Measurements from ENCODE around the gene PHLDB3.
"Not testable (repeated sequence)": the region's sequence is repeated elsewhere in the genome, so short reads cannot be mapped to it uniquely, and the experiment has no call there.

The PHLDB3 gene

DNA sequence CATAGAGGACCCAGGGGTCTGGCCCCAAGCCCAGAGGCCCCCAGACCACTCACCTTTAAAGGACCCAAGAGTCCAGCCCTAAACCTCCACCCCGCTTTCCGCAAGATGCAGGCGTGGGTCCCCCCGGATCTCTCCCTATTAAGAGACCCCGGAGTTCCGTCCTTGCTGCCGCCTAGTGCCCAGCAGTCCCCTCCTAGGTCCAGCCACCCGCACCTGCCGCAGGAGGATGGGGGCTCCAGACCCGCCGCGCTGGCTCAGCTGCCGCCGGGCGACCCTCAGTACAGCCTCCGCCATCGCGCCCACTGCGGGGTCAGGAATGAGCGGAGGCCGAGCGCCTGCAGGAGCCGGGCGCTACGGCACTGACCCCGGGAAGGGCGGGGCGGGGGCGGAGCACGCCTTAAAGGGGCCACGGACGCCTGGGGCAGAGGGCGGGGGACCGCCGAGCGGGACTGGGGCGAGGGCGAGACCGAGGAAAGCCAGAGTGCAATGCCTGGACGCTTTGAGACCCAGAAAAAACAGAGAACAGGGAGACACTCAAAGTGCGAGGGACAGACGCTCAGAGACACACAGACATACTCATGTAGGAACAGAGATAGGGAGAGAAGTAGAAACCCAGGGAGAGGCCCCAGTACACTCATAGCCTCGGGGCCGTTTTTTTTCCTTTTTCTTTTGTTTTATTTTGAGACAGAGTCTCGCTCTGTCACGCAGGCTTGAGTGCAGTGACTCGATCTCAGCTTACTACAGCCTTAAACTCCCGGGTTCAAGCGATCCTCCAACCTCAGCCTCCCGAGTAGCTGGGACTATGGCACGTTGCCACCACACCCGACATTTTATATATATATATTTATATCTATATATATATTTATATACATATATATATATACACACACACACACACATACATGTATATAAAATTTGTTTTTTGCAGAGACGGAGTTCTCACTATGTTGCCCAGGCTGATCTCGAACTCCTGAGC lies 22.6 kb upstream of the PHLDB3 start, which contains the start of gene ETHE1:
Gene ETHE1 (minus strand): TSS at position 318 of the 976 bp plus-strand sequence. CDS start 24 bp downstream, at position 294.
- peak; percentile 15 to 59 for DNase-seq

DNA sequence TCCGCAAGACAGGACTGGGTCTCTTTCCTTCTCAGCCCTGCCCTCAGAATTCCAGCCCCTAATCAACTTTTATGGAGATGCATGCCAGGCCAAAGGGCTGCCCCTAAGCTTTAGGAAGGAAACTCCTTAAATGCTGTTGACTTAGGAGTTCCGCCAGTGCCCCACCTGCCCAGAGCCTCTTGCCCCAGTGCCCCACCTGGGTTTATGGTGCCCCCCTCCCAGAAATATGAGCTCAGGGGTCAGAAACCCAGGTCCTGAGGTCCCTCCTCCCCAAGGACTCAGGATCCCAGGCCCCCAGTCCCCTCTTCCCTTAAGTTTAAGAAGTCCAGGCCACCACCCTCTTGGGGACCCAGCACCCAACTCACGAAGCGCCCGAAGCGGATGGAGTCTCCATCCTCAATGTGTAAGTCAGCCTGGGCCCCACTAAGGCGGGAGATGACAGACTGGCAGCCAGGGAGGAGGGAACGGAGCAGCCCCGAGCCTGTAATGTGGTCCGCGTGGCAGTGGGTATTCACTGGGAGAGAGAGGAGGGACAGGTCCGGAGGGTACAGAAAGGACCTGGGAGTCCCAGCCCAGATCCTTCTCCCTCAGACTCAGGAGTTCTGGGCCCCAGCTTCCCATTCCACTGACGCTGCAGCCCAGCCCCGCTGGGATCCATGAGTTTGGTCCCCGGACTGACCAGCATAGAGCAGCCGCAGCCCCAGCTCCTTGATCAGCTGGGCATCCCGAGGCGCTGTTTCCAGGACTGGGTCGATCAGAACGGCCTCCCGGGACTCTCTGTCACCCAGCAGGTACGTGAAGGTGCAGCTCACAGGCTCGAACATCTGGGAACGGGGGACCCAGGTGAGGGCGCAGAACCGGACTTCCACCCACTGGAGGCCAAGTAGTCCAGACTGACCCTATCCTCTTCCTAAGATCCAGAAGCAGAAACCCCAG lies 21.6 kb upstream of the PHLDB3 start:
- no peak for DNase-seq

DNA sequence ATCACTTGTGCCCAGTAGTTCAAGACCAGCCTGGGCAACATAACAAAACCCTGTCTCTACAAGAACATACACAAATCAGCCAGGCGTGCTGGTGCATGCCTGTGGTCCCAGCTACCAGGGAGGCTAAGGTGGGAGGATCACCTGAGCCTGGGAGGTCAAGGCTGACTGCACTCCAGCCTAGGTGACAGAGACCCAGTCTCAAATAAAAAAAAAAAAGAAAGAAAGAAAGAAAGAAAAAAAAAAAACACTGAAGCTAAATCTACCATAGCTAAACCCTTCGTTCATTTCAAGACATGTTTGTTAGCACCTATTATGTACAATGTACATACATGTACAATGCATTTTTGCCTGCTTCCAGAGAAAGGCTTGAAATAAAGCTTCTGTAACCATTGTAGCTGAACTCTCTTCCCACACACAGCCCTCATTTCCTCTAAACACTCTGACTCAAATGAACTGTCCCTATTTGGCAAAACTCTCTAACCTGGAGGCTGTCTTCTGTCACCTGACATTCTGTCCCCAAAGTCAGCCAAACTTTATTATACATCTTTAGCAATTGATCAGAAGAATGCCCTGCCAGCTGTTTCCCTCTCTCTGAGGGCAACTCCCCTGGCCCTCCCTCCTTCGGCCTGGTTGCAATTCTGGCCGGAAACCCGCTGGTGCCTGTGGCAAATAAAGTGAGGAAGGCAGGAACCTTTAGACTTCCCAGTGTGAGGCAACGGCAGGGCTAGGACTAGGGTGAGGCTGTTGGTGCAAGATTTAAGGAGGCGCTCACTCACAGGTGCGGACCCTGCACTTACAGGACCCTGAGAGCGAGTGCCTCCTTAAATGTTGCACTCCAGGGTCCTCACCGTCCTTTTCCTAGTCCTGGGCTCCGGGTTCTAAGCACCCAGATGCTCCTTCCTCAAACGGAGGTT lies 20.6 kb upstream of the PHLDB3 start:
- DNase-seq: peak; percentile 37 to 82

DNA sequence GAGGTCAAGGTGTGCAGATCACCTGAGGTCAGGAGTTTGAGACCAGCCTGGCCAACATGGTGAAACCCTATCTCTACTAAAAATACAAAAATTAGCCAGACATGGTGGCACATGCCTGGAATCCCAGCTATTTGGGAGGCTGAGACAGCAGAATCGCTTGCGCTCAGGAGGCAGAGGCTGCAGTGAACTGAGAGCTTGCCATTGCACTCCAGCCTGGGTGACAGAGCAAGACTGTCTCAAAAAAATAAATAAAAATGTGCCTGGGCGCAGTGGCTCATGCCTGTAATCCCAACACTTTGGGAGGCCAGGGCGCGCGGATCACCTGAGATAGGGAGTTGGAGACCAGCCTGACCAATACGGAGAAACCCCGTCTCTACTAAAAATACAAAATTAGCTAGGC lies 19.1 kb upstream of the PHLDB3 start:
- not testable (repeated sequence) for DNase-seq

DNA sequence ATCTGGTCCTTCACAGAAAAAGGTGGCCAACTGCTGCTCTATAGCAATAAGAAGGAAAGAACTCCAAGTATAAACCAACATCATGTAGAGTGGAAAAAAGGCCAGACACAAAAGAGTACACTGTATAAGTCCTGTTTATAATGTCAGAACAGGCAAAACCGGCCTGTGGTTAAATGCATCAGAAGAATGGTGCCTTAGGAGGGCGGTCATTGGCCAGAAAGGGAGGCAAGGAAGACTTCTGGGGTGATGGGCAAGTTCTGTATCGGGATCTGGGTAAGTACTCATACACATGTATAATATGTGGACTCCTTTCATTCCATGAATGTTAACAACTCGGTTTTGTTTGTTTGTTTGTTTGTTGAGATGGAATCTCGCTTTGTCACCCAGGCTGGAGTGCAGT lies 18.4 kb upstream of the PHLDB3 start:
- DNase-seq: no peak

DNA sequence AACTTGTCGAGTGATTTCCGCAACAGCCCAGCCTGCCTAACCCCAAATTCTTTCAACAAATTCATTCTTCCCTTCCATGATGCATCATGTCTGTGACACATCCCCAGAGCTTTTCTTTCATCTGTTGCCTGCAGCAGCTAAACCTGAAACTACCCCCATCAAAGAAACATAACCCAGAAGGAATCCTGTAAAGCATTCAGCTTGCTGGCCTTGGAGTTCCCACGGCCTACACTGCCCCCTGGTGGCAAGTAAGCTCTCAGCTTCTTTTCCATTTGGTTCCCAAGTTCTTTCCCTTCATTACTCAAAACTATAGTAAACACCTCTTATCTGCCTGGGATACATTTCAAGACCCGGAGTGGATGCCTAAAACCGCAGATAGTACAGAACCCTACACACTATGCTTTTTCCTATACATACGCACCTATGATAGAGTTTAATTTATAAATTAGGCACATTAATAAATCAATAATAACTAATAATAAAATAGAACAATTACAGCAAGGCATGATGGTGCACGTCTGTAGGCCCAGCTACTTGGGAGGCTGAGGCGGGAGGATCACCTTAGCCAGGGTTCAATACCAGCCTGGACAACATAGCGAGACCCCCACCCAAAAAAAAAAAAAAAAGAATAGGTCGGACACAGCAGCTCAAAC lies 15.0 kb upstream of the PHLDB3 start:
- DNase-seq: peak in 1 of 2 experiments; percentile 70

DNA sequence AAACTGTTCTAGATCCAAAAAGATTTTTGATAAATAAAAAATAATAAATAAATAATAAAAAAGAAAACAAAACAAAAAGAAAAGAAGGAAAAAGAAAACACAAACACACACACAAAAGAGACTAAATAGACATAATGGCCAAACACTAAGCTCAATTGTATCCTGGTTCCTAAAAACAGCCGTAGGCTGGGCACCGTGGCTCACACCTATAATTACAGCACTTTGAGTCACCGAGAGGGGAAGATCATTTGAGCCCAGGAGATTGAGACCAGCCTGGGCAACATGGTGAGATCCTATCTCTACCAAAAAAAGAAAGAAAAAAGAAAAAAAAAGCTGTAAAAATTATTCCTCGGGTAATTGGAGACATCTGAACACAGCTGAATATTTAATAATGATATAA lies 13.5 kb upstream of the PHLDB3 start:
- no peak for DNase-seq

DNA sequence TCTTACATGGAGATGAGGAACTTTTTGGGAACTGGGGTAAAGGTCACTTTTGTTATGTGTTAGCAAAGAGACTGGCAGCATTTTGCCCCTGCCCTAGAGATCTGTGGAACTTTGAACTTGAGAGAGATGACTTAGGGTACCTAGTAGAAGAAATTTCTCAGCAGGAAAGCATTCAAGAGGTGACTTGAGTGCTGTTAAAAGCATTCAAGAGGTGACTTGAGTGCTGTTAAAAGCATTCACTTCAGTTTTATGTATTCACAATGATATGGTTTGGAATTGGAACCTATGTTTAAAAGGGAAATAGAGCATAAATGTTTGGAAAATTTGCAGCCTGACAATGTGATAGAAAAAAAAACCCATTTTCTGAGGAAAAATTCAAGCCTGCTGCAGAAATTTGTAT lies 7.9 kb upstream of the PHLDB3 start:
- not testable (repeated sequence) for DNase-seq

DNA sequence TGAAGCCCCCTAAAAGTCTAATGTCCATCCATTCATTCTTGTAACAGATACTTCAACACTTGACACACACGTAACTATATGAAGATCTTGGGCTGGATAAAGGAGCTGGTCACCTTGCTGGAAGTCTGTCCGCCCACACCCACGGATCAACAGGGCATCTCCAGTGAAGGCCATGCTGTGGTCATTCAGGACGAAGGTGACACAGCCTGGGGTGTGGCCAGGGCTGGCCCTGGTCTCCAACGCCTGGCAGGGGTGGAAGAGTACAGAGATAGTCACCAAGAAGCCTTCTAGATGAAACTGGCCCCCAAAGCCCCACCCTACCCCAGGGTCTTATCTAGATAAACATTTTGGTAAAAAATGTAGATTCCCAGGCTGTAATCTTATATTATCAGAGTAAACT lies 6.8 kb upstream of the PHLDB3 start:
- DNase-seq: no peak

DNA sequence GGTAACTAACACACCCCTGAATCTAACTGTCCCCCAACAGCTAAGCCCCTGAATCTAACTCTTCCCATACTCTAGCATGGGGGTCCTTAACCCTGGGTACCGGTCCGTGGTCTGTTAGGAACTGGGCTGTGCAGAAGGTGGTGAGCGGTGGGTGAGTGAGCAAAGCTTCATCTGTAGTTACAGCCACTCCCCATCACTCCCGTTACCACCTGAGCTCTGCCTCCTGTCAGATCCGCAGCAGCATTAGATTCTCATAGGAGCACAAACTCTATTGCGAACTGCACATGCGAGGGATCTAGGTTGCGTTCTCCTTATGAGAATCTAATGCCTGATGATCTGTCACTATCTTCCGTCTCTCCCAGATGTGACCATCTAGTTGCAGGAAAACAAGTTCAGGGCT lies 6.2 kb upstream of the PHLDB3 start:
- DNase-seq: no peak

DNA sequence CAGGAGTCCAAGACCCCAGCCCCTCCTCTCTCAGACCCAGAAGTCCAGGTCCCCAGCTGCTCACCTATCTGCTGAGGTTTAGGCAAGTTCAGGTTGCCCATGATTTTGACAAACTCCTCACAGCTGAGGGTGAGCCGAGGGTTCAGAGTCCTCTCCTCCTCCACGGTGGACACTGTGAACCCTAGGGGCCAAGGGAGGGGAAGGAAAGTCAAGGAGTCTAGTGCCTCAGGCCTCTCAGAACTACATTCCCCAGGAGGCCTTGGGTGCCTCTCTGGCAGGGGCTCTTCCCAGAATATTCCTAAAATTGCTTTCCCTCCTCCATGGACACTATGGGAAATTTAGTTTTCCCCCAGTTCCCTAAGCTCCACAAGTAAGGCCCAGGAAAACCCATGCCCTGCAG lies 3.3 kb upstream of the PHLDB3 start:
- DNase-seq: no peak

DNA sequence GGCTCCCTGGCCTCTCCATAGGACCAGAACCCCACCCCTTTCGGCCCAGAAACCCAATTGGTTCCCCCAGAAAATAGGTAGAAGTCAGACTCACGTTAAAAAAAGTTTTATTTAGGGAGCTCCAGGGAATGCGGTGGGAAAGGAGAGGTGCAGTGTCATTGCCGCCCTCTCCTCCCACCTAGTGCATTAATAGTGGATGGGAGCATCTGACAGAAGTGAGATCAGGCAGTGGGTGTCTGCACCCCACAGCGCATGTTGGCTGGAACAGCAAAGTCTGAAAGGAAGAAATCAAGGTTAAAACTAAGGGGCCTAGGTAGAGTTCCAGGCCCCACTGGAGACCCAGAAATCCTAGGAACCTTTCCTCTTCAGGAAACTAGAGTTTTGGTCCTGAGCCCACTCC lies 2.1 kb upstream of the PHLDB3 start:
- DNase-seq: no peak

DNA sequence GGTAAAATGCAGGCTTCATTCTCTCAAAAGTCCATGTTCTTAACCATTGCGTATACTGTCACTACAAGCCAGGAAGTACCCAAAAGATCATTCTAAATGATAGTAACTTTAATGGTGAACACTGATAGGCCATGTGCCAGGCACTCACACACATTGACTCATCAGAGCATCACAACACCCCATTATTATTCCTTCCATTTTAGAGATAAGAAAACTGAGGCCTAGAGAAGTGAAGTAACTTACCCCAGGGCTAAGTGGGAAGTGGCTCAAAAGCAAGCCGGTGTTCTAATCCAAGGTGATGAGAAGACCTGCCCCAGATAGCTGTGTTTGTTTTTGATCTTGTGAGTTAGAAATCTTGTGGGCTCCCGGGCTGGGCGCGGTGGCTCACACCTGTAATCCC lies 1.4 kb upstream of the PHLDB3 start:
- DNase-seq: no peak

DNA sequence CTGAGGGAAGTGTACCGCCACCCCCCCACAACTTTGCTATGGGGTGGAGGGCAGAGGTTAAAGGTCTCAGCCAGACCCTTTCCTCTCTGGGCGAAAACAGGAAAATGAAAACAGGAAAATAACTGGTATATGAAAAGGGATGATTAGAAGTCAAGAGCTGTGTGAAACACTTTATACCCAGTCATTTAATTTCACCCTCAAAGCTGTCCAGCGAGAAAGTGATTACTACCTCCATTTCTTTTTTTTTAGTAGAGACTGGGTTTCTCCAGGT lies 575 bp upstream of the PHLDB3 start:
- DNase-seq: no peak

DNA sequence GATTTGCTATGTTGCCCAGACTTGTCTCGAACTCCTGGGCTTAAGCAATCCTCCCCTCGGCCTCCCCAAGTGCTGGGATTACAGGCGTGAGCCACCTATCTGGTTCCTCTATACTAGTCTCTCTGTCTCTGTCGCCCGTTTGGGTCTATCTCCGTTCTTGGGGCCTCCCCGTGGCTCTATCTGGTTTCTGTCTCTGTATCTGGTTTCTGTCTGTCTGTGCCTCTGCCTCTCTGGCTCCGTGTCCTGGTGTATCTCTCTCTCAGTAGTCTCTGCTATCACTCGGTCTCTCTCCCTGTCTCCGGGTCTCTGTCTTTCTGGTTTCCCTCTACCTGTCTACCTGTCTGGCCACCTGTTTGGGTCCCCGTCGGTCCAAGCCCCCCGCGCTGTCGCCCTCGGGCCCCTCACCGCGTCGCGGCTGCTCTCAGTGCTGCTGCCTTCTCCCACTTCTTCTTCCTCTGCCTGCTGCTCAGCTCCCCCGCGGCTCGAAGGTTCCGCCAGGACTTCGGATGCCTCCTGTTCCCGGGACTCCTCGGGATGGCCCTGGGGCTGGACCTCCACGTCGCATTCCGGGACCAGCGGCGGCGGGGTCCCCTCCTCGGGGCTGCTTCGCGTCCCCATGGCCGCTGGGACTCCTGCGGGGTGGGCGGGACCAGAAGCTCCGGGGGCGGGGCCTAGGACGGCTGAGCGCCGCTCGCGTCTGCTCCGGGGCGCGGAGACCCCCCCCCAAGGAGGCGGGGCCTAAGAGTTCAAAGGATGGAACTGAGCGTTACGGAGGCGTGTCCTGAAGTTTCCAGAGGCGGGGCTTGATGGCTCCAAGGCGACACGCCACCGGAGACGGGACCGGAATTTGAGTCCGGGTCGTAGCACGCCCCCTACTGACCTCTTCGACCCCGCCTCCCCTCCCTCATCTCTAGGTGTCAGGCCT lies 783 bp downstream of the PHLDB3 start:
- peak; percentile 74 to 88 for DNase-seq

DNA sequence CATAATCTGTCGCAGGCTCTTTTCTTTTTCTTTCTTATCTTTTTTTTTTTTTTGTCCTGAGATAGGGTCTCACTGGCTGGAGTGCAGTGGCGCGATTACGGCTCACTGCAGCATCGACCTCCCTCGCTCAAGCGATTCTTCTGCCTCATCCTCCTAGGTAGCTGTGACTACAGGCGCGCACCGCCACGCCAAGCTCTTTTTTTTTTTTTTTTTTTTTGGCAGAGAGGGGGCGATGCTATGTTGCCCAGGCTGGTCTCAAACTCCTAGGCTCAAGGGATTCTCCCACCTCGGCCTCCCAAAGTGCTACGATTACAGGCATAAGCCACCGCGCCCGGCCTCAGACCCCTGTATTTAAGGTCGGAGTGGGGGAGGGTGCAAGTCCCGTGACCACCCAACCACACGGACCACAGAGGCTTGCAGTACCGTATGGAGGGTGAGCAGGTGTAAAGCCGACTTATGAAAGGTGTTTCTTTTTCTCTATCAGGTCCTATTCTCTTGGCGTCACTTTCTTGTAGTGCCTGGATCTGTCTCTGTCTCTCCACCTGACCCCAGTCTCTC lies 2.0 kb downstream of the PHLDB3 start:
- no peak for DNase-seq

DNA sequence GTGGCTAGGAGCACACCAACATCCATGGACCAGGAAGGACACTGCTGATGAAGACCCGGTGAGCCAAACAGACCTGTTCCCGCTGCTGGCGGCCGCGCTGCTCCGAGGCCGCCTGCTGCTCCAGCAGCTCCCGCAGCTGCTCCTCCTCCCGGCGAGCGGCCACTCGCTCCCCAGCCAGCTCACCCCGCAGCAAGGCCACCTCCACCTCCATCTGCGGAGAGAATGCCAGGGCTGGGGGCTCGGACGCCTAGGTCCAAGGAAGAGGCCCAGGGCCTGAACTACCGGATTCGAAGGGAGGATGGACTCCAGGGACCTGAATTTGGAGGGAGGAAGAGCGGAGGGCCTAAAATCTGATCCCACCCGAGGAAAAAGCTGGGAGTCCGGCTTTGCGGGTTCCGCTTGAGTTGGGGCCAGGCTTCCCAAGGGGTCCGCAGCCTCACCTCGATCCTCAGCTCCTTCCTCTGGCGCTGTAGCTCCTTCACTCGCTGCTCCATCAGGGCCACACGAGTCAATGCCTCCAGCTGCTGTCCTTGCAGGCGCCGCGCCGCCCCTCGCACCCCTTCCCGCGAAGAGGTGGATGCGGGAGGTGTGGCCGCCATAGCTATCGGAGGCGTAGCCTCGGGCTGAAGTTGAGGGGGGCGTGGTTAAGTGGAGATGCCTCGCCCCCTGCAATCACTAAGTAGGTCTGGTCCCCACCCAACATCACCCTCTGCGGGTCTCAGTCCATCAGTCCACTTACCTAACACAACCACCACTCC lies 2.7 kb downstream of the PHLDB3 start:
- DNase-seq: no peak

DNA sequence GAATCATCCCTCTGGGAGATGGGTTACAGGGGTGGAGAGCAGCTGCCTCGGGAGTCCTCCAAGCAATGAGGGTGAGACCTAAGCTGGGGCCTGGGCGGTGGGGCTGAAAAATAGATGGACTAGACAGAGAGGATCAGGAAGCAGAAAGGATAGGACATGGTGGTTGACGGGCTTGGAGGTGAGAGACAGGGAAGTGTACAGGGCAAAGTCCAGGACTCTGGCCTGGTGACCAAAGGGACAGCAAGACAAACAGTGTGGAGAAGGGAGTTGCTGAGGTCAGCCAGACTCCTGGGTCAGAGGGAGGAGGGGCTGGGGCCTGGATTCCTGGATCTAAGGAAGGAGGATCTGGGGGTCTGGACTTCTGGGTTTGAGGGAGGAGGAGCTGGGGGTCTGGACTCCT lies 5.5 kb downstream of the PHLDB3 start:
- DNase-seq: no peak

DNA sequence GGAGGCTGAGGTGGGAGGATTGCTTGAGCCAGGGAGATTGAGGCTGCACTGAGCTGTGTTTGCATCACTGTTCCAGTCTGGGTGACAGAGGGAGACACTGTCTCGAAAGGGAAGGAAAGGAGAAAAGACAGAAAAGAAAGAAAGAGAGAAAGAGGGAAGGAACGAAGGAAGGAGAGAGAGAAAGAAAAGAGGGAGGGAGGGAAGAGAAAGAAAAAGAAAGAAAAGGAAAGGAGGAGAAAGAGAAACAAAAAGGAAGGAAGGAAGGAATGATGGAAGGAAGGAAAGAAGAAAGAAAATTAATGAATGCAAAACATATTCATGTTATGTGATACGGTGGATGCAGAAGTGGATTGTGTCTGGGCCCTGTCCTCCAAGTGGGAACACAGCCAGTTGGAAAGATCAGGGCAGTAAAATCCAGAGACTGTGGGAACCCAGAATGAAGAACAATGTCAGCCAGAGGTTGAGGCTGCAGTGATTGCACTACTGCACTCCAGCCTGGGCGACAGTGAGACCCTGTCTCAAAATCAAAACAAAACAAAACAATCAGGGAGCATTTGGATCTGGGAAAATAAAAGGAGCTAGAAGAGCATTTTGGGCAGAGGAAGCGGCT lies 6.2 kb downstream of the PHLDB3 start:
- no peak for DNase-seq

Data from SW 1271 (cell line).